ENCODE measurements around the gene DDX3X. TPM values are rescaled to one million over a fixed set of nuclear protein-coding genes. Genes with fewer than 3 reads are reported as not detected.
"Not testable (repeated sequence)": the region's sequence is repeated elsewhere in the genome, so short reads cannot be mapped to it uniquely, and the experiment has no call there.

DDX3X gene
- total and polyA plus RNA-seq, 3 experiments from 2014 or later: 240 to 357 (median 354) TPM

GRCh38 chrX:41384051-41384705 is 50.2 kb downstream of the DDX3X start:
- Mint-ChIP-seq H3K4me1 (peaks cover 12 to 18% (median 15%) of the 10 kb centered on the region in 3 donors), H3K9me3 (no peaks in the 10 kb centered on the region), H3K4me3 (peak overlapping the region in 1 of 7 donors; percentile 65), H3K36me3 (no peaks in the 10 kb centered on the region), H3K27me3 (no peaks in the 10 kb centered on the region), H3K27ac (peak overlapping the region in 2 of 8 donors; percentile 20 to 87)
- ChIA-PET POLR2A (no interaction called here), CTCF (no interaction called here)
- no peak overlapping the region for H3K27ac ChIP-seq (ENCODE audit: low read depth, low read length)
- no peaks in the 10 kb centered on the region for H3K9me3 ChIP-seq (ENCODE audit: low read length)
- H3K27me3 ChIP-seq (ENCODE audit: insufficient read depth, low read length, poor library complexity, severe bottlenecking): no peaks in the 10 kb centered on the region
- DNase-seq: peak in 2 of 5 donors; percentile 14 to 18
- peaks cover 9% of the 10 kb centered on the region for H3K4me1 ChIP-seq (ENCODE audit: insufficient read depth, low read length)
- no peaks in the 10 kb centered on the region for H3K36me3 ChIP-seq (ENCODE audit: insufficient read depth, low read length)
- H3K4me3 ChIP-seq (ENCODE audit: low read length): no peak overlapping the region

- CTCF ChIA-PET: no interaction called here
- DNase-seq: no peak
Observed at GRCh38 chrX:41386222-41386990, 52.4 kb downstream of the DDX3X start.

GRCh38 chrX:41388543-41388942 is 54.6 kb downstream of the DDX3X start:
- ChIA-PET POLR2A (no interaction called here), CTCF (no interaction called here)

More at GRCh38 chrX:41386222-41386990, 52.4 kb downstream of the DDX3X start:
- Mint-ChIP-seq H3K9me3 (no peaks in the 10 kb centered on the region), H3K27ac (peak overlapping the region in 1 of 8 donors; percentile 30), H3K36me3 (no peaks in the 10 kb centered on the region), H3K4me3 (no peak overlapping the region), H3K27me3 (no peaks in the 10 kb centered on the region), H3K4me1 (peaks cover 12 to 18% (median 15%) of the 10 kb centered on the region in 3 donors)
- Histone ChIP-seq H3K4me3 (ENCODE audit: low read length) (no peak overlapping the region), H3K4me1 (ENCODE audit: insufficient read depth, low read length) (peaks cover 9% of the 10 kb centered on the region), H3K27me3 (ENCODE audit: insufficient read depth, low read length, poor library complexity, severe bottlenecking) (no peaks in the 10 kb centered on the region), H3K27ac (ENCODE audit: low read depth, low read length) (no peak overlapping the region), H3K9me3 (ENCODE audit: low read length) (no peaks in the 10 kb centered on the region), H3K36me3 (ENCODE audit: insufficient read depth, low read length) (no peaks in the 10 kb centered on the region)
- POLR2A ChIA-PET: no interaction called here

GRCh38 chrX:41389311-41389888 is 55.4 kb downstream of the DDX3X start:
- Mint-ChIP-seq H3K4me1 (peaks cover 0 to 1% (median 0%) of the 10 kb centered on the region in 3 donors), H3K27me3 (no peaks in the 10 kb centered on the region), H3K27ac (no peak overlapping the region), H3K9me3 (no peaks in the 10 kb centered on the region), H3K36me3 (no peaks in the 10 kb centered on the region), H3K4me3 (no peak overlapping the region)
- POLR2A ChIA-PET: no interaction called here
- no peaks in the 10 kb centered on the region for H3K27me3 ChIP-seq (ENCODE audit: insufficient read depth, low read length, poor library complexity, severe bottlenecking)
- H3K27ac ChIP-seq (ENCODE audit: low read depth, low read length): no peak overlapping the region
- no peaks in the 10 kb centered on the region for H3K4me1 ChIP-seq (ENCODE audit: insufficient read depth, low read length)
- no peak overlapping the region for H3K4me3 ChIP-seq (ENCODE audit: low read length)
- CTCF ChIA-PET: no interaction called here
- H3K36me3 ChIP-seq (ENCODE audit: insufficient read depth, low read length): no peaks in the 10 kb centered on the region
- no peak for DNase-seq
- no peaks in the 10 kb centered on the region for H3K9me3 ChIP-seq (ENCODE audit: low read length)

More at GRCh38 chrX:41388543-41388942, 54.6 kb downstream of the DDX3X start:
- H3K4me3 ChIP-seq (ENCODE audit: low read length): no peak overlapping the region
- H3K4me1 Mint-ChIP-seq: peaks cover 3 to 9% (median 5%) of the 10 kb centered on the region in 3 donors
- DNase-seq: no peak
- H3K4me1 ChIP-seq (ENCODE audit: insufficient read depth, low read length): no peaks in the 10 kb centered on the region
- no peaks in the 10 kb centered on the region for H3K9me3 Mint-ChIP-seq
- no peaks in the 10 kb centered on the region for H3K27me3 Mint-ChIP-seq
- no peaks in the 10 kb centered on the region for H3K9me3 ChIP-seq (ENCODE audit: low read length)
- H3K27me3 ChIP-seq (ENCODE audit: insufficient read depth, low read length, poor library complexity, severe bottlenecking): no peaks in the 10 kb centered on the region
- no peak overlapping the region for H3K27ac Mint-ChIP-seq
- H3K27ac ChIP-seq (ENCODE audit: low read depth, low read length): no peak overlapping the region
- no peaks in the 10 kb centered on the region for H3K36me3 ChIP-seq (ENCODE audit: insufficient read depth, low read length)
- no peaks in the 10 kb centered on the region for H3K36me3 Mint-ChIP-seq
- no peak overlapping the region for H3K4me3 Mint-ChIP-seq

GRCh38 chrX:41390576-41390975 is 56.6 kb downstream of the DDX3X start:
- H3K27me3 ChIP-seq (ENCODE audit: insufficient read depth, low read length, poor library complexity, severe bottlenecking); H3K27me3 Mint-ChIP-seq; H3K36me3 Mint-ChIP-seq; H3K9me3 Mint-ChIP-seq; CTCF ChIA-PET; H3K27ac Mint-ChIP-seq; H3K4me3 Mint-ChIP-seq; POLR2A ChIA-PET; H3K4me3 ChIP-seq (ENCODE audit: low read length); H3K36me3 ChIP-seq (ENCODE audit: insufficient read depth, low read length); H3K4me1 ChIP-seq (ENCODE audit: insufficient read depth, low read length); DNase-seq; H3K4me1 Mint-ChIP-seq; H3K27ac ChIP-seq (ENCODE audit: low read depth, low read length); H3K9me3 ChIP-seq (ENCODE audit: low read length): not testable (repeated sequence)

GRCh38 chrX:41391606-41392005 is 57.6 kb downstream of the DDX3X start:
- Mint-ChIP-seq H3K27ac (no peak overlapping the region), H3K4me3 (no peak overlapping the region), H3K27me3 (no peaks in the 10 kb centered on the region), H3K36me3 (no peaks in the 10 kb centered on the region), H3K9me3 (no peaks in the 10 kb centered on the region), H3K4me1 (no peaks in the 10 kb centered on the region)
- H3K9me3 ChIP-seq (ENCODE audit: low read length): no peaks in the 10 kb centered on the region
- H3K36me3 ChIP-seq (ENCODE audit: insufficient read depth, low read length): no peaks in the 10 kb centered on the region
- H3K4me1 ChIP-seq (ENCODE audit: insufficient read depth, low read length): no peaks in the 10 kb centered on the region
- H3K4me3 ChIP-seq (ENCODE audit: low read length): no peak overlapping the region
- H3K27me3 ChIP-seq (ENCODE audit: insufficient read depth, low read length, poor library complexity, severe bottlenecking): no peaks in the 10 kb centered on the region
- ChIA-PET CTCF (no interaction called here), POLR2A (no interaction called here)
- H3K27ac ChIP-seq (ENCODE audit: low read depth, low read length): no peak overlapping the region
- DNase-seq: no peak

- no peaks in the 10 kb centered on the region for H3K36me3 ChIP-seq (ENCODE audit: insufficient read depth, low read length)
- no peak overlapping the region for H3K27ac ChIP-seq (ENCODE audit: low read depth, low read length)
- Mint-ChIP-seq H3K36me3 (no peaks in the 10 kb centered on the region), H3K27me3 (no peaks in the 10 kb centered on the region), H3K4me1 (no peaks in the 10 kb centered on the region), H3K9me3 (no peaks in the 10 kb centered on the region), H3K4me3 (peak overlapping the region in 1 of 7 donors; percentile 59), H3K27ac (no peak overlapping the region)
- ChIA-PET CTCF (no interaction called here), POLR2A (interaction anchor here (0.6 kb wide), 1 partner anchor 66 kb away, joined by 4 read pairs; no protein-coding TSS in a partner anchor)
- no peaks in the 10 kb centered on the region for H3K4me1 ChIP-seq (ENCODE audit: insufficient read depth, low read length)
- no peaks in the 10 kb centered on the region for H3K27me3 ChIP-seq (ENCODE audit: insufficient read depth, low read length, poor library complexity, severe bottlenecking)
- H3K4me3 ChIP-seq (ENCODE audit: low read length): no peak overlapping the region
- no peak for DNase-seq
- H3K9me3 ChIP-seq (ENCODE audit: low read length): no peaks in the 10 kb centered on the region
Observed at GRCh38 chrX:41394293-41394692, 60.3 kb downstream of the DDX3X start.

GRCh38 chrX:41397219-41397618 is 63.3 kb downstream of the DDX3X start:
- Mint-ChIP-seq H3K27ac (no peak overlapping the region), H3K4me3 (no peak overlapping the region), H3K9me3 (no peaks in the 10 kb centered on the region), H3K36me3 (no peaks in the 10 kb centered on the region), H3K27me3 (no peaks in the 10 kb centered on the region), H3K4me1 (no peaks in the 10 kb centered on the region)
- Histone ChIP-seq H3K27me3 (ENCODE audit: insufficient read depth, low read length, poor library complexity, severe bottlenecking) (no peaks in the 10 kb centered on the region), H3K27ac (ENCODE audit: low read depth, low read length) (no peak overlapping the region), H3K9me3 (ENCODE audit: low read length) (no peaks in the 10 kb centered on the region), H3K36me3 (ENCODE audit: insufficient read depth, low read length) (no peaks in the 10 kb centered on the region), H3K4me1 (ENCODE audit: insufficient read depth, low read length) (no peaks in the 10 kb centered on the region), H3K4me3 (ENCODE audit: low read length) (no peak overlapping the region)
- POLR2A ChIA-PET: no interaction called here
- no peak for DNase-seq
- CTCF ChIA-PET: no interaction called here
